Neural progenitor cell (in vitro differentiated cells): Measurements from ENCODE around the gene ACAD10. TPM values are rescaled to one million over a fixed set of nuclear protein-coding genes. Genes with fewer than 3 reads are reported as not detected.

Experiments used
- DNase-seq: peaks from one replicate; pipeline ENCODE4 v3.0.0-alpha.2; 2016; ENCODE audit warnings: low spot score
- H2AFZ ChIP-seq: fragments of 200-600 bp; sonication (generic); replicated peaks from 2 replicates; pipeline ENCODE4 v1.6.1; 2016; ENCODE audit warnings: antibody characterized with exemption
- H3F3A ChIP-seq: fragments of 200-600 bp; sonication (generic); 2 replicates; pipeline ENCODE4 v1.6.1; 2016; ENCODE audit warnings: antibody characterized with exemption, low read depth
- H3K27ac ChIP-seq: fragments of 200-600 bp; sonication (generic); 2 replicates; pipeline ENCODE4 v1.5.1; 2016; ENCODE audit warnings: mild to moderate bottlenecking
- H3K27me3 ChIP-seq: fragments of 200-600 bp; sonication (generic); 2 replicates; pipeline ENCODE4 v1.6.1; 2016; ENCODE audit warnings: mild to moderate bottlenecking, moderate library complexity
- H3K36me3 ChIP-seq: fragments of 200-600 bp; sonication (generic); 2 replicates; pipeline ENCODE4 v1.5.1; 2016
- H3K4me1 ChIP-seq: fragments of 200-600 bp; sonication (generic); 2 replicates; pipeline ENCODE4 v1.6.1; 2016; ENCODE audit warnings: mixed run types
- H3K4me2 ChIP-seq: fragments of 200-600 bp; sonication (generic); 2 replicates; pipeline ENCODE4 v1.6.1; 2016
- H3K4me3 ChIP-seq: fragments of 200-600 bp; sonication (generic); 2 replicates; pipeline ENCODE4 v1.5.1; 2016
- H3K79me2 ChIP-seq: fragments of 200-600 bp; sonication (generic); 2 replicates; pipeline ENCODE4 v1.6.1; 2016; ENCODE audit warnings: low read depth
- H3K9ac ChIP-seq: fragments of 200-600 bp; sonication (generic); 2 replicates; pipeline ENCODE4 v1.6.1; 2016
- H3K9me3 ChIP-seq: fragments of 200-600 bp; sonication (generic); 2 replicates; pipeline ENCODE4 v1.5.1; 2016; ENCODE audit warnings: low read depth
- H4K20me1 ChIP-seq: fragments of 200-600 bp; sonication (generic); 2 replicates; pipeline ENCODE4 v1.6.1; 2016; ENCODE audit warnings: low read depth
- H3K27ac Mint-ChIP-seq: 3 replicates; pipeline ENCODE4 v1.8.0; 2021; ENCODE audit warnings: mixed read lengths
- H3K27me3 Mint-ChIP-seq: 2 replicates; pipeline ENCODE4 v1.8.0; 2022; ENCODE audit warnings: low read depth, mild to moderate bottlenecking, inconsistent platforms, moderate library complexity, mixed read lengths; ENCODE audit not compliant: insufficient read depth
- H3K36me3 Mint-ChIP-seq: 3 replicates; pipeline ENCODE4 v1.8.0; 2021; ENCODE audit warnings: mixed read lengths
- H3K4me1 Mint-ChIP-seq: 3 replicates; pipeline ENCODE4 v1.8.0; 2021; ENCODE audit warnings: mixed read lengths
- H3K4me3 Mint-ChIP-seq: 3 replicates; pipeline ENCODE4 v1.8.0; 2021; ENCODE audit warnings: mild to moderate bottlenecking, moderate library complexity, mixed read lengths
- H3K9me3 Mint-ChIP-seq: 3 replicates; pipeline ENCODE4 v1.8.0; 2020; ENCODE audit warnings: mixed read lengths
- CTCF ChIP-seq: fragments of 200-600 bp; sonication (generic); IDR thresholded peaks from 2 replicates; pipeline ENCODE4 v1.5.1; 2017; ENCODE audit warnings: antibody characterized with exemption, mild to moderate bottlenecking
- EZH2 ChIP-seq: fragments of 200-600 bp; sonication (generic); IDR thresholded peaks from 2 replicates; pipeline ENCODE4 v1.6.1; 2017; ENCODE audit warnings: antibody characterized with exemption, mild to moderate bottlenecking, moderate library complexity
- EZH2phosphoT487 ChIP-seq: fragments of 200-600 bp; sonication (generic); IDR thresholded peaks from 2 replicates; pipeline ENCODE4 v1.6.1; 2017; ENCODE audit warnings: antibody characterized with exemption
- total RNA-seq: library from RNA; depleted of rRNA; stranded (reverse); fragments of >200 nt; gene quantifications from 2 replicates; pipeline ENCODE4 v1.2.3, GENCODE V29; 2015; ENCODE audit warnings: low replicate concordance

ACAD10 gene
- total RNA-seq, 1 donor from 2014 or later: 13.8 TPM

GRCh38 chr12:111780615-111781014, 94.8 kb downstream of the ACAD10 start:
- H3K9me3 Mint-ChIP-seq: no peaks in the 10 kb centered on the region
- no peak for DNase-seq
- H3K27me3 Mint-ChIP-seq: no peaks in the 10 kb centered on the region
- no peaks in the 10 kb centered on the region for H3K4me1 ChIP-seq
- no peak overlapping the region for H3K4me3 ChIP-seq
- H4K20me1 ChIP-seq: peaks cover 3% of the 10 kb centered on the region
- H3K36me3 Mint-ChIP-seq: peaks cover 34% of the 10 kb centered on the region
- H3F3A ChIP-seq: no peaks in the 10 kb centered on the region
- no peak overlapping the region for H3K27ac Mint-ChIP-seq
- H3K9me3 ChIP-seq: no peaks in the 10 kb centered on the region
- no peak overlapping the region for H2AFZ ChIP-seq
- no peaks in the 10 kb centered on the region for H3K79me2 ChIP-seq
- H3K4me1 Mint-ChIP-seq: peaks cover 2% of the 10 kb centered on the region
- no peaks in the 10 kb centered on the region for H3K27me3 ChIP-seq
- TF ChIP-seq EZH2 (no peak), CTCF (no peak), EZH2phosphoT487 (no peak)
- H3K4me3 Mint-ChIP-seq: no peak overlapping the region
- H3K27ac ChIP-seq: no peak overlapping the region
- no peak overlapping the region for H3K9ac ChIP-seq
- no peak overlapping the region for H3K4me2 ChIP-seq
- H3K36me3 ChIP-seq: peaks cover 5% of the 10 kb centered on the region

- Mint-ChIP-seq H3K27ac (no peak overlapping the region), H3K4me1 (no peaks in the 10 kb centered on the region), H3K9me3 (no peaks in the 10 kb centered on the region), H3K27me3 (no peaks in the 10 kb centered on the region), H3K36me3 (peaks cover 32% of the 10 kb centered on the region), H3K4me3 (no peak overlapping the region)
- Histone ChIP-seq H3K4me3 (no peak overlapping the region), H3K27me3 (no peaks in the 10 kb centered on the region), H3F3A (no peaks in the 10 kb centered on the region), H3K4me2 (no peak overlapping the region), H3K27ac (no peak overlapping the region), H3K9me3 (no peaks in the 10 kb centered on the region), H3K9ac (no peak overlapping the region), H2AFZ (no peak overlapping the region), H4K20me1 (peaks cover 3% of the 10 kb centered on the region), H3K4me1 (no peaks in the 10 kb centered on the region), H3K79me2 (no peaks in the 10 kb centered on the region), H3K36me3 (peaks cover 8% of the 10 kb centered on the region)
- no peak for DNase-seq
- no peak for TF ChIP-seq EZH2phosphoT487
- no peak for TF ChIP-seq CTCF
- no peak for TF ChIP-seq EZH2
Observed at GRCh38 chr12:111781085-111781658, 95.3 kb downstream of the ACAD10 start.

GRCh38 chr12:111783046-111783445, 97.2 kb downstream of the ACAD10 start:
- H2AFZ ChIP-seq: no peak overlapping the region
- no peaks in the 10 kb centered on the region for H3K4me1 Mint-ChIP-seq
- H3K4me1 ChIP-seq: no peaks in the 10 kb centered on the region
- H3K27ac Mint-ChIP-seq: no peak overlapping the region
- no peak for DNase-seq
- H3K27me3 Mint-ChIP-seq: no peaks in the 10 kb centered on the region
- H3K79me2 ChIP-seq: no peaks in the 10 kb centered on the region
- H3K9ac ChIP-seq: no peak overlapping the region
- H3K4me3 Mint-ChIP-seq: no peak overlapping the region
- H3K36me3 Mint-ChIP-seq: peaks cover 33% of the 10 kb centered on the region
- H4K20me1 ChIP-seq: no peaks in the 10 kb centered on the region
- no peak for TF ChIP-seq CTCF
- no peak for TF ChIP-seq EZH2
- no peak for TF ChIP-seq EZH2phosphoT487
- no peaks in the 10 kb centered on the region for H3K9me3 Mint-ChIP-seq
- peaks cover 8% of the 10 kb centered on the region for H3K36me3 ChIP-seq
- no peak overlapping the region for H3K4me3 ChIP-seq
- no peak overlapping the region for H3K27ac ChIP-seq
- H3F3A ChIP-seq: no peaks in the 10 kb centered on the region
- H3K27me3 ChIP-seq: no peaks in the 10 kb centered on the region
- no peak overlapping the region for H3K4me2 ChIP-seq
- no peaks in the 10 kb centered on the region for H3K9me3 ChIP-seq
